ENCODE data around the gene CADPS2. TPM values are rescaled to one million over a fixed set of nuclear protein-coding genes. Genes with fewer than 3 reads are reported as not detected.

CADPS2 gene
- total and polyA plus RNA-seq, 2 of the 8 experiments (the other 6 are each of a cell fraction or from before 2014, with no cell fraction given), result 8.9 to 22.3 TPM

GRCh38 chr7:122521767-122522166 is 364.5 kb downstream of the CADPS2 start:
- Histone ChIP-seq H3K4ac (replicated peaks; ENCODE audit: insufficient read length, low read depth, low read length) (no peak overlapping the region), H3K9me3 (ENCODE audit: insufficient read depth in 2 of 2, low read depth in 1 of 2, low read length in 1 of 2) (no peaks in the 10 kb centered on the region), H3K14ac (ENCODE audit: insufficient read length) (no peak overlapping the region), H3K79me1 (ENCODE audit: low read depth, low read length) (no peaks in the 10 kb centered on the region), H2AK5ac (ENCODE audit: low read depth, low read length) (no peak overlapping the region), H3K18ac (ENCODE audit: extremely low read depth, low read length) (no peak overlapping the region), H3K56ac (replicated peaks; ENCODE audit: insufficient read length, low read depth, low read length) (no peak overlapping the region), H3K27ac (ENCODE audit: low read depth, low read length) (no peak overlapping the region), H3K23ac (ENCODE audit: insufficient read length) (no peak overlapping the region), H3K4me2 (ENCODE audit: insufficient read depth in 1 of 2, low read depth in 2 of 2, low read length in 2 of 2) (peak overlapping the region in 1 of 2 experiments; percentile 46; a peak in 1 of 4 replicates), H4K8ac (ENCODE audit: extremely low read depth, insufficient read depth, low read length) (no peak overlapping the region), H3K4me3 (ENCODE audit: extremely low read depth in 1 of 4, insufficient read depth in 2 of 4, low read depth in 3 of 4, low read length in 4 of 4) (no peak overlapping the region; a peak in 1 of 8 replicates), H3K36me3 (ENCODE audit: control insufficient read depth in 2 of 4, insufficient read depth in 4 of 4, low read length in 3 of 4) (no peaks in the 10 kb centered on the region), H3K23me2 (ENCODE audit: low read depth, low read length) (no peaks in the 10 kb centered on the region; the same call in 1 of the 2 replicates), H2AFZ (ENCODE audit: low read length) (no peak overlapping the region), H3K4me1 (replicated peaks in 1 of 4; ENCODE audit: control insufficient read depth in 3 of 4, insufficient read depth in 4 of 4, low read length in 3 of 4) (peaks cover 0 to 23% (median 7%) of the 10 kb centered on the region in 4 experiments; a peak in 4 of 7 replicates), H2BK5ac (ENCODE audit: low read depth, low read length) (no peak overlapping the region), H3K9ac (replicated peaks in 1 of 4; ENCODE audit: extremely low read depth in 1 of 4, low read depth in 3 of 4, low read length in 3 of 4) (no peak overlapping the region), H2BK15ac (ENCODE audit: low read length) (no peak overlapping the region), H2BK12ac (ENCODE audit: low read depth, low read length) (no peak overlapping the region), H3K79me2 (ENCODE audit: control insufficient read depth in 1 of 2, insufficient read depth in 2 of 2, low read length in 2 of 2) (no peaks in the 10 kb centered on the region), H4K20me1 (replicated peaks in 1 of 2; ENCODE audit: control insufficient read depth in 1 of 2, insufficient read depth in 2 of 2, low read length in 2 of 2) (no peaks in the 10 kb centered on the region), H2BK20ac (ENCODE audit: low read length) (no peak overlapping the region), H4K5ac (ENCODE audit: insufficient read length, low read depth, low read length) (peak overlapping the region; percentile 95), H3K27me3 (replicated peaks in 1 of 4; ENCODE audit: control insufficient read depth in 3 of 4, extremely low read depth in 1 of 4, insufficient read depth in 3 of 4, low read length in 3 of 4) (no peaks in the 10 kb centered on the region), H2BK120ac (replicated peaks; ENCODE audit: low read depth, low read length) (no peak overlapping the region), H4K91ac (replicated peaks; ENCODE audit: insufficient read length, low read length) (no peak overlapping the region)
- no peak for DNase-seq (ENCODE audit: low read depth in 1 of 2, low spot score in 2 of 2)
- FAIRE-seq, result no peak
- TF ChIP-seq BCL11A (IDR thresholded peaks at IDR 0.05; ENCODE audit: low read depth in 2 of 2, low read length in 2 of 2), result no peak
- TF ChIP-seq KDM5A (IDR thresholded peaks at IDR 0.05; ENCODE audit: low read length), result no peak
- TF ChIP-seq RXRA (IDR thresholded peaks at IDR 0.05; ENCODE audit: insufficient read depth, low read depth, low read length), result no peak
- no peak for TF ChIP-seq RFX5 (IDR thresholded peaks at IDR 0.05; ENCODE audit: borderline replicate concordance, low read depth, low read length)
- TF ChIP-seq RBBP5 (IDR thresholded peaks at IDR 0.05; ENCODE audit: borderline replicate concordance, low read depth, low read length), result no peak
- no peak for TF ChIP-seq SP1 (IDR thresholded peaks at IDR 0.05; ENCODE audit: low read depth, low read length)
- no peak for TF ChIP-seq USF2 (IDR thresholded peaks at IDR 0.05; ENCODE audit: low read length)
- no peak for TF ChIP-seq SIRT6 (IDR thresholded peaks at IDR 0.05; ENCODE audit: low read length)
- POLR2A ChIA-PET (ENCODE audit: partially characterized antibody), result no interaction called here
- CTCF ChIA-PET (ENCODE audit: partially characterized antibody), result interaction anchor here (0.9 to 1.3 kb wide), 3 partner anchors 11 to 303 kb away, joined by 3 to 4 read pairs (median 3); no protein-coding TSS in a partner anchor

Data from H1 (cell line).